Measurements from ENCODE around the gene KCNIP3. TPM values are rescaled to one million over a fixed set of nuclear protein-coding genes. Genes with fewer than 3 reads are reported as not detected.
"Not testable (repeated sequence)": the region's sequence is repeated elsewhere in the genome, so short reads cannot be mapped to it uniquely, and the experiment has no call there.

Gene KCNIP3
- total RNA-seq, 1 donor from 2014 or later: 3.0 TPM

GRCh38 chr2:95392320-95392719, 95.2 kb downstream of the KCNIP3 start:
- H3K27me3 ChIP-seq: no peaks in the 10 kb centered on the region
- no peak for ATAC-seq

GRCh38 chr2:95392730-95393455, 95.7 kb downstream of the KCNIP3 start:
- Histone ChIP-seq H3K27me3 (no peaks in the 10 kb centered on the region), H3K27ac (no peak overlapping the region), H3K9me3 (no peaks in the 10 kb centered on the region), H3K4me3 (no peak overlapping the region), H3K4me1 (no peaks in the 10 kb centered on the region), H3K36me3 (no peaks in the 10 kb centered on the region)
- intact Hi-C loops (cut with DNase I): no loop called here
- TF ChIP-seq, protein P1, sequence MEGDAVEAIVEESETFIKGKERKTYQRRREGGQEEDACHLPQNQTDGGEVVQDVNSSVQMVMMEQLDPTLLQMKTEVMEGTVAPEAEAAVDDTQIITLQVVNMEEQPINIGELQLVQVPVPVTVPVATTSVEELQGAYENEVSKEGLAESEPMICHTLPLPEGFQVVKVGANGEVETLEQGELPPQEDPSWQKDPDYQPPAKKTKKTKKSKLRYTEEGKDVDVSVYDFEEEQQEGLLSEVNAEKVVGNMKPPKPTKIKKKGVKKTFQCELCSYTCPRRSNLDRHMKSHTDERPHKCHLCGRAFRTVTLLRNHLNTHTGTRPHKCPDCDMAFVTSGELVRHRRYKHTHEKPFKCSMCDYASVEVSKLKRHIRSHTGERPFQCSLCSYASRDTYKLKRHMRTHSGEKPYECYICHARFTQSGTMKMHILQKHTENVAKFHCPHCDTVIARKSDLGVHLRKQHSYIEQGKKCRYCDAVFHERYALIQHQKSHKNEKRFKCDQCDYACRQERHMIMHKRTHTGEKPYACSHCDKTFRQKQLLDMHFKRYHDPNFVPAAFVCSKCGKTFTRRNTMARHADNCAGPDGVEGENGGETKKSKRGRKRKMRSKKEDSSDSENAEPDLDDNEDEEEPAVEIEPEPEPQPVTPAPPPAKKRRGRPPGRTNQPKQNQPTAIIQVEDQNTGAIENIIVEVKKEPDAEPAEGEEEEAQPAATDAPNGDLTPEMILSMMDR (IDR thresholded peaks at IDR 0.05): no peak
- DNase-seq: no peak
- no peak for ATAC-seq

More at GRCh38 chr2:95392320-95392719, 95.2 kb downstream of the KCNIP3 start:
- intact Hi-C loops (cut with DNase I): no loop called here
- TF ChIP-seq, protein P1 (IDR thresholded peaks at IDR 0.05): no peak
- Histone ChIP-seq H3K27ac (no peak overlapping the region), H3K4me3 (no peak overlapping the region), H3K9me3 (no peaks in the 10 kb centered on the region), H3K4me1 (no peaks in the 10 kb centered on the region), H3K36me3 (no peaks in the 10 kb centered on the region)
- no peak for DNase-seq

- ATAC-seq (no peak), DNase-seq (no peak)
- H3K9me3 ChIP-seq: no peaks in the 10 kb centered on the region
- TF ChIP-seq, protein P1 (IDR thresholded peaks at IDR 0.05): no peak
- H3K4me3 ChIP-seq: no peak overlapping the region
- no peaks in the 10 kb centered on the region for H3K27me3 ChIP-seq
- no peaks in the 10 kb centered on the region for H3K4me1 ChIP-seq
- no peak overlapping the region for H3K27ac ChIP-seq
- H3K36me3 ChIP-seq: no peaks in the 10 kb centered on the region
- intact Hi-C loops (cut with DNase I): no loop called here
Measured at GRCh38 chr2:95393901-95394300, 96.8 kb downstream of the KCNIP3 start.

- TF ChIP-seq, protein P1 (IDR thresholded peaks at IDR 0.05): no peak
- Histone ChIP-seq H3K27me3 (no peaks in the 10 kb centered on the region), H3K36me3 (no peaks in the 10 kb centered on the region), H3K9me3 (no peaks in the 10 kb centered on the region), H3K27ac (no peak overlapping the region), H3K4me1 (peaks cover 16% of the 10 kb centered on the region), H3K4me3 (no peak overlapping the region)
- ATAC-seq: no peak
- intact Hi-C loops (cut with DNase I): no loop called here
- no peak for DNase-seq
Measured at GRCh38 chr2:95399061-95399460, 101.9 kb downstream of the KCNIP3 start.

DNA sequence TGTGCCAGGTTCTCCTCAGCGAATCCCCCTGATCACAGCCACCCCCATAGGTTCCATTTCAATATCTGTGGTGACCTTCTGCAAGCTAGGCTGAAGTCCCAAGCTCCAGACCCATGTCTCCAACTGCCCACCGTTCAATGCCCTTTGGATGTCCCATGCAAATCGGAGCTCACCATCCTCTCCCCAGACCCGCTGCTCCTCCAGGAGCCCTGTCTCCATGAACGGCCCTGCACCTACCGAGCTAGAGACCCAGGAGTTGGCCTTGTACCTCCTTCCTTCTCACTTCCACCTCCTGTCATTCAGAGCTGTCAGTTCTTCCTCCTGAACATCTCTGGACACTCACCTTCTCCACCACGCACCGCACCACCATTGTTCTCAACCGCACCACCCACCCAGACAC, 104.3 kb downstream of the KCNIP3 start:
- Histone ChIP-seq H3K27ac (no peak overlapping the region), H3K36me3 (no peaks in the 10 kb centered on the region), H3K4me1 (peaks cover 16% of the 10 kb centered on the region), H3K9me3 (no peaks in the 10 kb centered on the region), H3K4me3 (peak overlapping the region; percentile 95), H3K27me3 (no peaks in the 10 kb centered on the region)
- intact Hi-C loops (cut with DNase I): no loop called here
- DNase-seq (no peak), ATAC-seq (no peak)
- TF ChIP-seq, protein P1 (IDR thresholded peaks at IDR 0.05): no peak

GRCh38 chr2:95402004-95402369, 104.8 kb downstream of the KCNIP3 start:
- H3K36me3 ChIP-seq; H3K27me3 ChIP-seq; H3K9me3 ChIP-seq; intact Hi-C loops (cut with DNase I); DNase-seq: not testable (repeated sequence)
- peak overlapping the region; percentile 90 for H3K27ac ChIP-seq
- peak; percentile 56 for ATAC-seq
- H3K4me3 ChIP-seq: peak overlapping the region; percentile 95
- H3K4me1 ChIP-seq: peaks cover 16% of the 10 kb centered on the region
